ENCODE data around the gene MAPK10.

MAPK10 gene

GRCh38 chr4:86334020-86334750 is 25.7 kb downstream of the MAPK10 start (continued):
- TF ChIP-seq ZBTB44 (tag by site-specific recombination; IDR thresholded peaks at IDR 0.05) (no peak), KLF7 (tag by site-specific recombination; IDR thresholded peaks at IDR 0.05; ENCODE audit: borderline replicate concordance) (no peak), ZNF701 (tag by site-specific recombination; IDR thresholded peaks at IDR 0.05) (no peak), ZBTB48 (tag by site-specific recombination; IDR thresholded peaks at IDR 0.05) (no peak)

- Histone ChIP-seq H3K4me3 (ENCODE audit: low read depth, low read length) (no peak overlapping the region), H3K9me3 (ENCODE audit: control insufficient read depth, insufficient read depth, low read depth, low read length) (no peaks in the 10 kb centered on the region), H3K4me1 (ENCODE audit: control insufficient read depth, insufficient read depth, low read length) (no peaks in the 10 kb centered on the region), H3K27ac (ENCODE audit: extremely low read depth, low read depth, low read length) (no peak overlapping the region), H3K36me3 (ENCODE audit: control insufficient read depth in 2 of 2, insufficient read depth in 1 of 2, low read length in 2 of 2) (no peaks in the 10 kb centered on the region)
- TF ChIP-seq ZNF10 (tag by site-specific recombination; IDR thresholded peaks at IDR 0.05) (no peak), ZNF175 (tag by site-specific recombination; IDR thresholded peaks at IDR 0.05) (no peak), ZNF677 (tag by site-specific recombination; IDR thresholded peaks at IDR 0.05) (no peak)
- ChIA-PET CTCF (no interaction called here), POLR2A (no interaction called here)
Measured at GRCh38 chr4:86333236-86333635, 26.6 kb downstream of the MAPK10 start.

- ChIA-PET POLR2A (no interaction called here), CTCF (no interaction called here)
- no peak overlapping the region for H3K4me3 ChIP-seq (ENCODE audit: low read depth, low read length)
- H3K4me1 ChIP-seq (ENCODE audit: control insufficient read depth, insufficient read depth, low read length), result no peaks in the 10 kb centered on the region
- H3K36me3 ChIP-seq (ENCODE audit: control insufficient read depth in 2 of 2, insufficient read depth in 1 of 2, low read length in 2 of 2), result no peaks in the 10 kb centered on the region
- no peak overlapping the region for H3K27ac ChIP-seq (ENCODE audit: extremely low read depth, low read depth, low read length)
- H3K9me3 ChIP-seq (ENCODE audit: control insufficient read depth, insufficient read depth, low read depth, low read length), result no peaks in the 10 kb centered on the region
- TF ChIP-seq ZNF645 (tag by site-specific recombination; IDR thresholded peaks at IDR 0.05), result no peak
- no peak for TF ChIP-seq TCF7L2 (IDR thresholded peaks at IDR 0.05; ENCODE audit: borderline replicate concordance, low read depth, low read length)
- TF ChIP-seq ZNF10 (tag by site-specific recombination; IDR thresholded peaks at IDR 0.05), result no peak
- TF ChIP-seq ZNF324 (tag by site-specific recombination; IDR thresholded peaks at IDR 0.05), result no peak
- TF ChIP-seq ZNF24 (tag by site-specific recombination; IDR thresholded peaks at IDR 0.05), result no peak
- no peak for TF ChIP-seq SCRT1 (tag by site-specific recombination; IDR thresholded peaks at IDR 0.05; ENCODE audit: borderline replicate concordance)
- no peak for TF ChIP-seq ZNF501 (tag by site-specific recombination; IDR thresholded peaks at IDR 0.05)
- TF ChIP-seq SETDB1 (IDR thresholded peaks at IDR 0.05; ENCODE audit: insufficient read length, low read length), result no peak
- no peak for TF ChIP-seq ZBTB17 (tag by site-specific recombination; IDR thresholded peaks at IDR 0.05)
- TF ChIP-seq ZSCAN16 (tag by site-specific recombination; IDR thresholded peaks at IDR 0.05), result no peak
- no peak for TF ChIP-seq ZBTB49 (tag by site-specific recombination; IDR thresholded peaks at IDR 0.05; ENCODE audit: low read depth)
- TF ChIP-seq ZNF416 (tag by site-specific recombination; IDR thresholded peaks at IDR 0.05), result no peak
- TF ChIP-seq ZSCAN4 (tag by site-specific recombination; IDR thresholded peaks at IDR 0.05), result no peak
- TF ChIP-seq HOXA7 (CRISPR knock-in tag; IDR thresholded peaks at IDR 0.05; ENCODE audit: borderline replicate concordance), result no peak
- no peak for TF ChIP-seq ZNF660 (tag by site-specific recombination; IDR thresholded peaks at IDR 0.05)
- TF ChIP-seq ZNF148 (tag by site-specific recombination; IDR thresholded peaks at IDR 0.05; ENCODE audit: borderline replicate concordance), result no peak
- TF ChIP-seq ZNF843 (tag by site-specific recombination; IDR thresholded peaks at IDR 0.05), result no peak
- no peak for TF ChIP-seq ZNF792 (tag by site-specific recombination; IDR thresholded peaks at IDR 0.05)
Measured at GRCh38 chr4:86330961-86331742, 28.7 kb downstream of the MAPK10 start.

Data from HEK293 (cell line).